ENCODE measurements around the gene PGBD2. TPM values are rescaled to one million over a fixed set of nuclear protein-coding genes. Genes with fewer than 3 reads are reported as not detected.
"Not testable (repeated sequence)": the region's sequence is repeated elsewhere in the genome, so short reads cannot be mapped to it uniquely, and the experiment has no call there.

Gene PGBD2
- total RNA-seq, 1 donor: 10.8 TPM

DNA sequence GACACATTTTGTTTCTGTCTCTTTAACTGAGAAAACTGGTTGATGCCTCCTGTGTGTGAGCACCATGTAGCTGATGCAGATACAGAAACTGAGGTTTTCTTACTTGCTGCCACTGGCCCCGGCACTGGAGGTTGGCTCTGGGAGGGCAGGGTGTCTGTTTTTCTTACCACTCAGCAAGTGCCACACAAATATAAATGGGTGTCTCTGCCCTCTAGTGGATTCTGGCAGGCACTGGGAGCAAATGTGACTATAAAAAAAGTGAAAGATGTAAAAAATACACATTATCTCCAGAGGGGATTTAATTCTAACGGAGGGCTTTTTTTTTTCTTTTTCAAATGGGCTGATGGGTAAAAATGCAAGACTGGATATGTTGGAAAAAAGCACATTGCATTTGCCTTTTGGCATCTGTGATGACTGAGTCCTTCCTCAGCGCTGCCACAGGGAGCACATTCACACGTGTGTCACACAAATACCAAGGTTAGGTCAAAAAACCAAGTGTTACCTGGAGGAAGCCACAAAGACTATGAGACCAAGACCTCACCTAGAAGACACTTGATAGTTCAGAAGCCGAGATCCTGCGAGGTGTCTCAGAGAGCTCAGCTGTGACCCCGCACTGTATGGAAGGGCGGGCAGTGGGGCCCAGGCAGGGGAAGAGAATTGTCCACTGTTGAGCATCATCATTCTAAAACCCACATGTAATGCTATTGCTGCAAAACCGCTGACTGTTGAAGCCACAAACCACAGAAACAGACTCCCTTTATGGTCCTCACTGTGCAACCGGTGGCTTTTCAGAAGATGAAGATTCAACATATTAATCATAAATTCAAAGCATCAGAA, 18.9 kb downstream of the PGBD2 start:
- peak in 2 of 3 donors; percentile 67 to 88 for DNase-seq (ENCODE audit: low read depth in 2 of 3, low spot score in 2 of 3)

GRCh38 chr1:248925859-248926258, 19.8 kb downstream of the PGBD2 start:
- not testable (repeated sequence) for DNase-seq (ENCODE audit: low read depth in 2 of 3, low spot score in 2 of 3)

DNA sequence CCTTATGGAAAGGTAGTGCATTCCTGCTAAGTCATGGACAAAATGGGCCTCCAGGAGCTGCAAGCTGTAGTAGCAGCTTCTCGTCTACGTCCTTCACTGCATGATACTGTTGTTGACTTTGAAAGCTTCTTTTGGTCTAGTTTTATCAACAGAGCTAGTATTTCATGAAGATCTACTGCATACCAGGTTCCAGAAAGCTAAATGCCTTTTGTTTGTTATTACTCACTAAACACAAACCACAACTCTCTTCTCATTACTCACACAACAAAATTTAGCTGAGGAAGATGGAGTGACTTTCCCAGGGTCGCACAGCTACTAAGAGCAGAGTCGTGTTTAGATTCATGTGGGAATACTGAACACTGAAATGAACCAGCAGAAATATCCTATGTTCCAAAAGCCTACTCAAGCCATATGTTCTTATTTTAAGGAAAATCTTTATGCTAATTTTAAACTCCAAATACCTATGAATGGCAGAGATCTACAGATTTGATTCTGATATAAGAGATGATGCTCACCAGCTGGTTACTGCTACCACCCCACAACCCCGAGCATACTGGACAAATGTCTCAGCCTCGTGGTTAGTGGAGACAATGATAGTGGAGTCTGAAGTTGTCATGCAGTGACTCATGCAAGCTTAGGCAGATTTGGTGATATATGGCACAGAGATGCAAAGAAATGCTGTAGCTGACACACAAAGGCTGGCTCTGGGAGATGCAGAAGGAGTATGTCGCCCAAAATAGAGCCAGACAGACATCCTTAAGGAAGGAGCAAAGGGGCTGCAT, 20.6 kb downstream of the PGBD2 start:
- peak in 2 of 3 donors; percentile 10 to 19 for DNase-seq (ENCODE audit: low read depth in 2 of 3, low spot score in 2 of 3)

DNA sequence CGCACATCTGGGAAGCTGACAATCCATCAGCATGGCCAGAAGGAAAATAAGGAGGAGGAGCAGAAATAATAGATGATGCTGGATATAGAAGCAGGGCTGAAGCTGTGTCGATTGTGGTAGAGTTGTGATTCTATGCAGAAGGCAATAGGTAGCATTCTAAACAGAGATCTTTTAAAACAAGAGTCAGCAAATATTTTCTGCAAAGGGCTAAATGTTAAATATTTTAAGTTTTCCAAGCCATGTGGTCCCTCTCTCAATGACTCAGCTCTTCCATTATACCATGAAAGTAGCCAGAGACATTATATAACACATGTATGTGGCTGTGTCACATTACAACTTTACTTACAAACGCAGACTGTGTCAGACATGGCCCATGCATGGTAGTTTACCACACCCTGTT, 21.2 kb downstream of the PGBD2 start:
- DNase-seq (ENCODE audit: low read depth in 2 of 3, low spot score in 2 of 3): not testable (repeated sequence)

DNA sequence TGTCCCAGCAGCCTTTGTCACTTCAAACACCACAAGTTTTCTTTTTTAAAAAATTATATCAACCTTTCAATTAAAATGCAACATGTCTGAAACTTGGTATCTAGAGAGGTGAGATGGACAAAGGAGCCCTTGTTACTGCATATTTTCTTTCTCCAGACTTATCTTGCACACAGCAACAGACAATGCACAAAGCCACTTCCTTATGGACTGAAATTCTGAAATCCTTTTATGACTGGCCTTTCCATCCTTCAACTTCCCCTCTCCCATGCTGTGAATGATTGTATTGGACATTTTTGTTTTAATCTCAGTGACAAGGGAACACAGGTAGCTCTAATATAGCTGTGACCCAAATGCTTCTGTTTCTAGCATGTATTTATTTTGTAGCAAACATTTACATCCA, 22.1 kb downstream of the PGBD2 start:
- not testable (repeated sequence) for DNase-seq (ENCODE audit: low read depth in 2 of 3, low spot score in 2 of 3)

DNA sequence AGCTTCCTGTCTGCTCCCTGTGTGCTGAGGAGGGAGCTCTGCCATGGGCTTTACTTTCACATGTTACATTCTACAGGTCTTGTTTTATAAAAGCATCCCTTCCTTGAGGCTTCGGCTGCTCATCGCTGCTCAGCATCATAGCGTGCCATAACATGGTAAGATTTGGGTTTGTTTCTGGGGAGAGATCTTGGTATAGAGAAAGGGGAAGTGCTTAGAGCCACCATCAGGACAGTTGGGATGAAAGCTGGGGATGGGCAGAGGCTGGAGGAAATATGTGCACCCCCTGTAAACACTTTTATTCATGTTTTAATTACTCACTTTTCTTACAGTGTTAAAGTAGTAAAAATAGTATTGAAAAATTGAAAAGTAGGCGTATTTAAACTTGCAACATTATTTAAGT, 24.0 kb downstream of the PGBD2 start:
- DNase-seq (ENCODE audit: low read depth in 2 of 3, low spot score in 2 of 3): not testable (repeated sequence)

GRCh38 chr1:248938173-248938809, 32.3 kb downstream of the PGBD2 start:
- DNase-seq (ENCODE audit: low read depth in 2 of 3, low spot score in 2 of 3): not testable (repeated sequence)

DNA sequence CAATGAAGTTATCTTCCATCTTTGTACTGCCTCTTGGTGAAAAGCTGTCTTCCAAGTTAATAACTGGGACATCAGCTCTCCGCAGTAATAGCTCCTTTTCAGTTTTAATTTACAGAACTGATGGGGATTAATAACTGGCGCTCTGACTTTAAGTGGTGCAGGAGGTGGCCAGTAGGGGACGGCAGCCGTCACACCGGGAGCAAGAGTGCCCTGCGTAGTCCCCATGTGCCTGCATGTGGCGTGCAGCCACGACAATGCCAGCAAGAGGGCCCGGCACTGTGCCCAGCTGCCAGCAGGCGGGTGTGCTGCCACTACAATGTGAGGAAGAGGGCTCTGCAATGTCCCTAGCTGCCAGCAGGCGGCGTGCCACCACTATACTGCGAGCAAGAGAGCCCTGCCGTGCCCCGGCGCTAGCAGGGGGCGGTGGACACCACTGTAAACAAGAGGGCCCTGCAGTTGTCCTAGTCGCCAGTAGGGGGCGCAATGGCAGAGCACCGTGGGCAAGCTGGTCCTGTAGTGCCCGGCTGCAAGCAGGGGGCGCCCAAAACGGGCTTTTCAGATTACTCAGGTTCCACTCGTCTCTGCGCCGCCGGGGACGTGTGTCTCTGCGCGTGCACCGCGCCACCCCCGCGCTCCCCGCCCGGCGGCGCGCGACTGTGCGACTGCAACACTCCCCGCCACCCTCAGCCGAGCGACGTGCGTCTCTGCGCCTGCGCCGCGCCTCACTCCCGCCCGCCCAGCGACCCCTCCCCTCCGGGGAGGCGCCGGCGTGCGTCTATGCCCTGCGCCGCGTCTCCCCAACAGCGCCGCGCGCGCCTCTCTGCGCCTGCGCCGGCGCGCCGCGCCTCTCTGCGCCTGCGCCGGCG, 38.3 kb downstream of the PGBD2 start:
- DNase-seq (ENCODE audit: low read depth in 2 of 3, low spot score in 2 of 3): not testable (repeated sequence)

- DNase-seq (ENCODE audit: low read depth in 2 of 3, low spot score in 2 of 3): not testable (repeated sequence)
Measured at GRCh38 chr1:248945000-248945423, 39.0 kb downstream of the PGBD2 start.

DNA sequence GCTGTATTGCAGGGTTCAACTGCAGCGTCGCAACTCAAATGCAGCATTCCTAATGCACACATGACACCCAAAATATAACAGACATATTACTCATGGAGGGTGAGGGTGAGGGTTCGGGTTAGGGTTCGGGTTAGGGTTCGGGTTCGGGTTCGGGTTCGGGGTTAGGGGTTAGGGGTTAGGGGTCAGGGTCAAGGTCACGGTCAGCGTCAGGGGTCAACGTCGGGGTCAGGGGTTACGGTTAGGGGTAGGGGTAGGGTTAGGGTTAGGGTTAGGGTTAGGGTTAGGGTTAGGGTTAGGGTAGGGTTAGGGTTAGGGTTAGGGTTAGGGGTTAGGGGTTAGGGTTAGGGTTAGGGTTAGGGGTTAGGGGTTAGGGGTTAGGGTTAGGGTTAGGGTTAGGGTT, 39.4 kb downstream of the PGBD2 start:
- DNase-seq (ENCODE audit: low read depth in 2 of 3, low spot score in 2 of 3): not testable (repeated sequence)

DNA sequence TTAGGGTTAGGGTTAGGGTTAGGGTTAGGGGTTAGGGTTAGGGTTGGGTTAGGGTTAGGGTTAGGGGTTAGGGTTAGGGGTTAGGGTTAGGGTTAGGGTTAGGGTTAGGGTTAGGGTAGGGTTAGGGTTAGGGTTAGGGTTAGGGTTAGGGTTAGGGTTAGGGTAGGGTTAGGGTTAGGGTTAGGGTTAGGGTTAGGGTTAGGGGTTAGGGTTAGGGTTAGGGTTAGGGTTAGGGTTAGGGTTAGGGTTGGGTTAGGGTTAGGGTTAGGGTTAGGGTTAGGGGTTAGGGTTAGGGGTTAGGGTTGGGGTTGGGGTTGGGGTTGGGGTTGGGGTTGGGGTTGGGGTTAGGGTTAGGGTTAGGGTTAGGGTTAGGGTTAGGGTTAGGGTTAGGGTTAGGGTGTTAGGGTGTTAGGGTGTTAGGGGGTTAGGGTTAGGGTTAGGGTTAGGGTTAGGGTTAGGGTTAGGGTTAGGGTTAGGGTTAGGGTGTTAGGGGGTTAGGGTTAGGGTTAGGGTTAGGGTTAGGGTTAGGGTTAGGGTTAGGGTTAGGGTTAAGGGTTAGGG, 39.9 kb downstream of the PGBD2 start:
- DNase-seq (ENCODE audit: low read depth in 2 of 3, low spot score in 2 of 3): not testable (repeated sequence)

Small RNAs within 50 kb of the gene (small RNA-seq; reads per million reads assigned to genes)
- gene RNU6-1205P: not detected

Other genes starting within 250 kb of the PGBD2 start
- gene OR14I1, start 203.5 kb upstream of the PGBD2 start, total RNA-seq: not detected
- 0.54 TPM for gene LYPD8, start 150.5 kb upstream of the PGBD2 start, total RNA-seq
- gene SH3BP5L, start 80.3 kb upstream of the PGBD2 start, total RNA-seq: 21.0 TPM
- 73.2 TPM for gene ZNF672, start 68.0 kb upstream of the PGBD2 start, total RNA-seq
- gene ZNF692, start 47.1 kb upstream of the PGBD2 start, total RNA-seq: 23.4 TPM